ENCODE measurements around the gene LPCAT1.
"Not testable (repeated sequence)": the region's sequence is repeated elsewhere in the genome, so short reads cannot be mapped to it uniquely, and the experiment has no call there.

Gene LPCAT1

DNA sequence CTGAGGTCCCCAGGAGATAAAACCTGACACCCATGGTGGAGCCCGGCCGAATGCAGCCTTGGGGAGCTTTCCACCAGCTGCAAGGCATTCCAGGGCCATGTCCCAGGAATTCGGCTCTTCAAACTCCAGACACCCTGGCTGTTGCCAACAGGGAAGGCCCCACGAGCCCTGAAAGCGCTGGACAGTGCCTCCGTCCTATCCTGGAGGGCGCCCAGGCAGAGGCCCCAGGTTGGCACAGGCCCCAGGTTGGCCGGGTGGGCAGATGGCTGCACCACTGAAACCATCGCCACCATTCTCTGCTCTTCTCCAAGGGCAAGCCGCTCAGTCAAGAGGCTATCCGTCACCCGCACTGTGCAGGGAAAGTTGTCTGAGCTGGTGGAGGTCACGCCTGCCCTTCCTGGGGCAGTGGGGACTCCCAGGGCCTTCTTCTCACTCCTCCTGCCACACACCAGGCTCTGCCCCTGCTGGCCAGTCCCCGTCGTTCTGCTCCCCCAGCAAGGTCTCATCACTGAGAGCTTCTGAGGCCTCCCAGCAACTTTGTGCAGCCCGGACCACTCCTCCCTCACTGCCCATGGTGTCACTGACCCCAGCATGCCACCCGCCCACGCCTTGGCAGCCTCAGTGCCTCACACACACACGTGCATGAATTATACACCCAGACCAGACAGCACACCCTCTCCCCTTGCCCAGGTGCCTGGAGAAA lies 99.7 kb downstream of the LPCAT1 start:
- DNase-seq: no peak

DNA sequence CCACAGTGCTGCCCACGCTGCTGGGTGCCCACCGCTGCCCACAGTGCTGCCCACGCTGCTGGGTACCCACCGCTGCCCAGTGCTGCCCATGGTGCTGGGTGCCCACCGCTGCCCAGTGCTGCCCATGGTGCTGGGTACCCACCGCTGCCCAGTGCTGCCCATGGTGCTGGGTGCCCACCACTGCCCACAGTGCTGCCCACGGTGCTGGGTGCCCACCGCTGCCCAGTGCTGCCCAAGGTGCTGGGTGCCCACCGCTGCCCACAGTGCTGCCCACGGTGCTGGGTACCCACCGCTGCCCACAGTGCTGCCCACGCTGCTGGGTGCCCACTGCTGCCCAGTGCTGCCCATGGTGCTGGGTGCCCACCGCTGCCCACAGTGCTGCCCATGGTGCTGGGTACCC lies 101.2 kb downstream of the LPCAT1 start:
- not testable (repeated sequence) for DNase-seq

DNA sequence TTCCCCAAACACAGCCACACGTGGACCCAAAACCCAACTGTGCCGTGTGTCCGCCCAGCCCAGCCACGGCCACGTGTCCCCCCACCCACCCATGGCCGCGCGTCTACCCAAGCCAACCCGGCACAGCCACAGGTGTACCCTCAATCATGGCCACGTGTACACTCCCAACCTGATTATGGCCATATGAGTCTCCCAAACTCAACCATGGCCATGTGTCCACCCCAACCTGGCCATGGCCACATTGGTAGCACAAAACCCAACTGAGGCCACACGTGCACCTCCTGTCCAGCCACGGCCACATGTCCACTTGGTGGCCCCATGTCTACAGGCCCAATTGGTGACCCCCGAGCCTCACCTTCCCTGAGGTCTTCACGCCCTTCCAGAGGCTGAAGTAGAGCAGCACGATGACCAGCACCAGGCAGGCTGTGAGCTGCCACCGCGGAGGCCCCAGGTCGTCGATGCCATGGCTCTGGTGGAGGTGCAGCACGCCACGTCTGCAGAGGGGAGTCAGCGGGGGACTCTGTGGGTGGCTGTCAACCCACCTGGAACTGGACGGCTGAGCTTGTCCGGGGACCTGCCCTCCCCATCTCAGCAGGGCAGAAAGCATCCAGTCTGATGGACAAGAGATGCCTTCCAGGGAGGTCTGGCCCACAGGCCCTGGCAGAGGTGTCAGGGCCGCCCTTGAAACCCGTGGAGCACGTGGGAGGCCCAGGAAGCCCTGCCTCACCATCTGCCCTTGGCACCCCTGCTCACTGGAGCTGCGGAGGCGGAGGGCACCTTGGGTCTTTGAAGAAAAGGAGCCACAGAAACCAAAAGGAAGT lies 102.0 kb downstream of the LPCAT1 start:
- DNase-seq: no peak

DNA sequence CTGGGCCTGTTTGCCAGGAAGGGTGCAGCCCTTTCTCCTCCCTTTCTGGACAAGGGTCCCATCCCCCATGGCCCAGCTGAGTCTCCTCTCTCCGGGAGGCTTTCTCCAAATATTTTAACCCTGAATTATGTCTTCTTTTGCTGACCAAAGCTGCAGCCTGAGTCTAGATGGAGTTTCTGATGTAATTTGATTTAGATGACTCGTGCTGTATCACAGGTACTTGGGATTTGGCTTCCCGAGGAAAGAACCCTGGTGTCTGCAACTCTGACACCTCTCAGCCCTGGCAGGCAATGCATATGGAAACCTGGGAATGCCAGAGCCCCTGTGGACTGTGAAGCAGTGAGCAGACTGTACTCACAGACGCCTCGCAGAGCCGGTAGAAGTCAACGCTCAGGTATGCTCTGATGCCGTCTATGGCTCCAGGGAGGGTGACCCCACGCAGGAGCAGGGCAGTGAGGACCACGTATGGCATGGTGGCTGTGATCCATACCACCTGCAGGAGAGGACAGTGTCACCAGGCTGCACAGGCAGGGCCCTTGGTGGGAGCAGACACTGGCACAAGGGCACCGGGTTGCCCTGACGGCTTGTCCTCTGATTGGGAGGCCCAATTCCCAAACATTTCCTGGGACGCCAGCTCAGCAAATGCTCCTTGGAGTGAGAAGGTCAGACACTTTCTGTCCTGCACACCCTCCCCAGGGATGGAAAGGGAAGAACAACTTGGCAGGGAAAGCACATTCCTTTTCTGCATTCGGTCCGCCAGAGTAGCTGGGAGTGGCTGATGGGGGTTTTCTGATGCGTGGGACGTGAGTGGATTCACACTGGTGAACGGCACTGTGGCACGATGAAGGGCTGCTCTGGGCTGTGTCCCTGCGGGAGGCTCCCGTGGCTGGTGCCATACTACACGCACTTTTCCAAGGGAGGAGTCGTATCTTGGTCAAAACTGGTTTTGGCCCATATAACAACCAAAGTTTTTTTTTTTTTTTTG lies 103.3 kb downstream of the LPCAT1 start:
- DNase-seq: no peak

DNA sequence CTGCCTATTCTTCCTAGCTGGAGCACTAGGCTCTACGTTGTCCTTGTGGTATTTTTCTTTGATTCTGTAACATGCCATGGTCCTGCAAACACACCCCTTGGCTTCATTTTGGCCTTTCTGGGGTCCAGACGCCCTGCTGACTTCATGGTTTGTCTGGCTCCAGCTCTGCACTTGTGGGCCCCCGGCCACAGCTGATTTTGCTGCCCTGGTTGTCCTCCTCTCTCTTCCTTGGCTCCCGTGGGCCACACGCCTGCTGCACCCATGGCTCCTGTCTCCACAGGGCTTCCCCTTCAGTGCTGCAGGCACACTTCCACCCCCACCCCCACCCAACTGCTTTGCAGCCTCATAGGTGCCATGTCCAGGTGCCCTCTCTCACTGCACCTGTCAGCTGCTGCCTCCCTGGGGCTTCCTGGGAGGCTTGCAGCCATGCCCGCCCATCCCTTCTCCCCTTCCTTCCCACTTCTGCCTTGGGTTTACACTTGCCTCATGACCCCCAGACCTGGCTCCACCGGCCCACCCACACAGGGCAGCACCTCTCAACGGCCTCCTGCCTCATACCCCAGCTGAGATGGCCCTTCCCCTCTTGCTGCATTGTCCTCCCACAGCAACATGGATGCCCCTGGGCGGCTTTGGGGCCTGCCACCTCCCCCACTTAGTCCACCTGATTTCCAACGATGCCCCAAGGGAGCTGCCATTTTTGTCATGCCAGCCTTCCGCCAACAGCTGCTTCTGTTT lies 104.1 kb downstream of the LPCAT1 start:
- DNase-seq: no peak

DNA sequence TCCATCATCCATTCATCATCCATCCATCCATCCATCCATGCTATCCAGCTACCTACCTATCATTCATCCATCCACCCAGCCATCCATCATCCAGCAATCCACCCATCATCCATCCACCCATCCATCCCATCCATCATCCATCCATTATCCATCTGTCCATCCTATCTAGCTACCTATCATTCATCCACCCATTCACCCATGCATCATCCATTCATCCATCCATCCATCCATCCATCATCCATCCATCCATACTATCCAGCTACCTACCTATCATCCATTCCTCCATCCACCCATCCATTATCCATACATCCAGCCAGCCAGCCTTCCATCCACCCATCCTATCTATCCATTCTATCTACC lies 104.9 kb downstream of the LPCAT1 start:
- no peak for DNase-seq

DNA sequence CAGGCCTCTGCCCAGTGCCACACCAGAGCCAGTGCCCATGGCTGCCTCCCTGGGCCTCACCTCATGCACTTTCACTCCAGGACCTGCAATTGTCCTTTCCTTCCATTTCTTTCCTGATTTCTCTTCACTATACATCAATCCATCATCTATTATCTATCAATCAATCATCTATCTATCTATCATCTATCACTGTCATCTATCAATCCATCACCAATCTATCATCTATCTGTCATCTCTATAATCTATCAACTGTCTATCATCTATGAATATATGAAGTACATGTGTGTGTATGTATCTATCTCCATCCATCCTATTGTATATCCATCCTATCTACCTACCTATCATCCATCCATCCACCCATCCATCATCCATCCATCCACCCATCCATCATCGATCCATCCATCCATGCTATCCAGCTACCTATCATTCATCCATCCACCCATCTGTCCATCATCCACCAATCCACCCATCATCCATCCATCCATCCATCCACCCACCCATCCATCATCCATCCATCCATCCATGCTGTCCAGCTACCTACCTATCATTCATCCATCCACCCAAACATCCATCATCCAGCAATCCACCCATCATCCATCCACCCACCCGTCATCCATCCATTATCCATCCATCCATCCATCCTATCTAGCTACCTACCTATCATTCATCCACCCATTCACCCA lies 105.4 kb downstream of the LPCAT1 start:
- no peak for DNase-seq

DNA sequence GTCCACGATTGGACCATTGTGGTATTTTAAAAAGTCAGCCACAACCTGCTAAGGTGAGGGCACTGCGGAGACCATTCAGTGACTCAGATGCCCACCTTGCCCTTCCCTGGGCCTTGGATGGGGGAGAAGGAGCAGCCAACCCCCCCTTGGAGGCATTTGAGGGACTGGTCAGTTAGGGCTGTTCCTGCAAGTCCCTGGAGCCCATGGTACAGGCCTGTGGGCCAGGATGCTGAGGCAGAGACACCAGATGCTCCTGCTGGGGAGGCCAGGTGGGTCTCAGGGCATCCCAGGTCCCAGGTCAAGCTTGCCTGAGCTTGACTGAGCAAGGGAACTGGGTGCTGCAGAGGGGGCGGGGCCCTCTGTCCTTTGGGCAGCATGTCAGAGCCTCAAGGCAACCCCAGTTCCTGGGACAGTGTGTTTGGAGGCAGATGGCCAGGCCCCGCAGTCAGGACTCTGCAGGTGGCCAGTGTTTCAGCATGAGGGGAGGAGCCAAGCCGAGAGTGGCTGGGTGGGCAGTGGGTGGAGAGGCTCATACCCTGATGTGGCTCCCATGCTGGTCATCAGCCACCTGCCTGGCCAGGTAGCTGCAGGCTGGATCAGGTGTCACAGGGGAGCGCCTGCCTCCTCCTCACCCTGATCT lies 106.1 kb downstream of the LPCAT1 start:
- DNase-seq: no peak

DNA sequence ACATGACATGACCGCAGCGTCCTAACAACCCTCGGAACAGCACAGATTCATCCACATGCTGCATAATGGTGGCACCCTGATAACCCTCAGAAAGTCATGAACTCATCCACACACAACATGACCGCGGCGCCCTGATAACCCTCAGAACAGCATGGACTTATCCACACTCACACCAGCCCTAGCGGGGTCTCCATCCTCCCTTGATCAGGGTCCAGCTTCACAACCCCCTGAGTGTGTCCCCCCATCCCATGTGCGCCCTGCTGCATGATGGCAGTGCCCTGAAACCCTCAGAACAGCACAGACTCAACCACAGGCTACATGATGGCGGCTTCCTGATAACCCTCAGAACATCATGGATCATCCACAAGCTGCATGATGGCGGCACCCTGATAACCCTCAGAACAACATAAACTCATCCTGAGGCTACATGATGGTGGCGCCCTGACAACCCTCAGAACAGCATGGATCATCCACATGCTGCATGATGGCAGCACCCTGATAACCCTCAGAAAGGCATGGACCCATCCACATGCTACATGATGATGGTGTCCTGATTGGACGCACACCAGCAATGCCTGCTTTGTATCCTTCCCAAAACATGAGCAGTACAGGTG lies 106.8 kb downstream of the LPCAT1 start:
- no peak for DNase-seq

DNA sequence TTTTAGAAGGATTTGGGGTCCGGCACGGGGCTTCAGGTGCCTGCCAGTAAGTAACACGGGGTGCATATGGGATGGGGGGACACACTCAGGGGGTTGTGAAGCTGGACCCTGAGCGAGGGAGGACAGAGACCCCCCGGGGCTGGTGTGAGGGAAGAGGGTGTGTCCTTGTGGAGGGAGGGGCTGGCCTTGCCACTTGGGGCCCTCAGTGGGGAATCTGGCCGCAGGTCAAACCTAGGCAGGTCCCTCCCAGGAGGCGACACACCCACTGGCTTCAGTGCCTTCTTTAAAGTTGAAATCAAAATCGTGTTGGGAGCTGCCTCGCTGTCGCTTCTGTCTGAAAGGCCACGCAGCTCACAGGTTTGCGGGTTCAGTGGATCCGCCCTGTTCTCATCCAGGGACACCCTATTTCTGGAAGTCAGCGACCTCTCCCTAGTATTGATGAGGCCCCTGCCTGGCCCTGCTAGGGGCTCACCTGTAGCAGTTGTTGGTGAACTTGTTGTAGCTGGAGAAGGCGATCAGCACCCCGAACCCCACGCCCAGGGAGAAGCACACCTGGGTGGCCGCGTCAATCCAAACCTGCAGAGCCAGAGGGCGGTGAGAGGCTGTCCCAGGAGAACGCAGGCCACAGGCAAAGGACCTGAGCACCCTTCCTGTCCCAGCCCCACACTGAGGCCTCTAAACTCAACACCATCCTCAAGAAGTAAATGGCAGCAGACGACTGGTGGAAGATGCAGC lies 108.0 kb downstream of the LPCAT1 start:
- no peak for DNase-seq

DNA sequence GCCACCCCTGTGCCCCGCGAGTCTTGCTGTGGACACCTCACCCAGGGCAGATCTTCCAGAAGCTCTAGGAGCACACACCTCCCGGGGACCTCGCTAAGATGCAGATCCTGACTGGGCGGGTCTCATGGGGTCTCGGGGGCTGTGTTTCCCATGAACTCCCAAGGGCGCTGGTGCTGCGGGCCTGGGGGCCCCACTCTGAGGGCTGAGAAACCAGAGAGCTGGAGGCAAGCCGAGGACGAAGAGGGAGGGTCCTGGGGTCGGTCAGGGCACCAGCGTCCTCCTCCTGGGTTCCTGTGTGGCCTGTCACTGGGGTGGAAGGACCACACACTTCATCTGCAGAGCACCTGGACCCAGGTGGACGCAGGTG lies 108.7 kb downstream of the LPCAT1 start:
- no peak for DNase-seq

DNA sequence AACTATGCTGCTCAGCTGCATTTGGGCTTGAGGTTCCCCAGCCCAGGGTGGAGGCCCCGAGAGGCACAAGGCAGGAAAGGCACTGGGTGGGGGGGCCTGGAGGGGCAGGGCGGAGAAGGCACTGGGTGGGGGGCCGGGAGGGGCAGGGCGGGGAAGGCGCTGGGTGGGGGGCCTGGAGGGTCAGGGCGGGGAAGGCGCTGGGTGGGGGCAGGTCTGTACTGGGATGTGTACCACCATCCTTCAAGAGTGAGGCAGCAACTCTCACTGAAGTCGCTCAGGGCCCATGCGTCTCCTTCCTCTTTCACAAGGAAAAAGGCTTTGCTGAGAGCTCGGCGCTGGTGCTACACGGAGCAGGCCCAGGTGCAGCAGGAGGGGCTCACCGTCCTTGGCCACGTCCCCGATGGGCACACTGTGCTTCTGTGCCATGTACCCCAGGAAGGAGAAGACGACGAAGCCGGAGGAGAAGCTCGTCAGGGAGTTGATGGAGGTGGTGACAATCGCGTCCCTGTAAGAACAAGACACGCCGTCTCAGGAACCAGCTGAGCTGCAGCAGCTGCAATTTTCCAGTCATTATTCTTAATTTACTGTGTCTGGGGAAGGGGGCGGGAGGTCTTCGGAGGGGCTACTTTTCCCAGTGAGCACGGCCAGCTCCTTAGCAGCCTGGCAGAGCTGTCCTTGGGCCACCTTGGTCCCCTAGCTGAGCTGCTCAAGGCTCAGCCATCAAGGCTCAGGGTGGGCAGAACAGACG lies 109.3 kb downstream of the LPCAT1 start:
- DNase-seq: no peak

DNA sequence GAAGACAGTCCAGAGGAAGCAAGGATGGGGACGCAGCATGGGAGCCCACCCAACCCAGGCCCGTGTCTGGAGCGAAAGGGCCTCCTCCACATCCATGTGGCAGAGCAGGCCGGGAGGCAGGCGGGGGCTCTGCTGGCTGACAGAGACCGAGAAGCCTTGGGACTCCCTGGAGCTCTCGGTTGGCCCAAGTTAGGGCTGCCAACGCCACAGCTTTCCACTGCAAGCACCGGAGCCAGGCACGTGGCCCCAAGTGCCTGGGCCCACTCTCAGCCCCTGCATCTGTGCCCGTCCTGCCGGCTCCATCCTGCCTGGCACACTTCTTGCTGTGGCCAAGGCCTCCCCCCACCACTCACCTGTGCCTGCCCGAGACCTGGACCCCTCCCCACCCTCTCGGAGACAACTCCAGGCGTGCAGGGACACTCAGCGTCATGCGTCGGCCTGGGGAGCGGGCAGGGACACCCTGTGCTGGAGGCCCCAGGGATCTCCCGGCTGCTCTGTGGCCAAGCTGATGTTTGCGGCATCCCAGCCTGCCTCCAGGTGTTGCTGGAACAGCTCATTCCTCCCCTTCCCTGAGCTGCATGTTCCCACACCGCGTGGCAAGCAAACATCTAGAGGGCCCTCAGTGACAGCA lies 110.0 kb downstream of the LPCAT1 start:
- DNase-seq: no peak

DNA sequence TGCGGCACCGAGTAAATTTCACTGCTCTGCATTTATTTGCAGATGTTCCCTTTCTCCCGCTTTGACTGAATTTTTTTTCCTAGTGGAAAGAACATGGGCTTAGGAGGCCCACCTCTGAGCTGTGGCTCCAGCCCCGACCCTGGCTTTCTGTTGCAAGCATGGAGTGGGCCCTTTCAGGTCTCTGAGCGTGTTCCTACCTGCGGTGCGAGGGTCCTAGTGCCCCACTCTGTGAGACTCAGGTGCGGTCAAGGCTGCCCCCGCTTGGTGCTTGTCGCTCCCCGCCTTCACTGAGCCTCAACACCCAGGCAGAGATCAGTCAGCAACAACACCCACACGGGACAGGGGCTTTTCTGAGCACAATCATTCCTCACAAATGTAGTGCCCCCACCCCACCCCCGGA lies 110.5 kb downstream of the LPCAT1 start:
- DNase-seq: no peak

DNA sequence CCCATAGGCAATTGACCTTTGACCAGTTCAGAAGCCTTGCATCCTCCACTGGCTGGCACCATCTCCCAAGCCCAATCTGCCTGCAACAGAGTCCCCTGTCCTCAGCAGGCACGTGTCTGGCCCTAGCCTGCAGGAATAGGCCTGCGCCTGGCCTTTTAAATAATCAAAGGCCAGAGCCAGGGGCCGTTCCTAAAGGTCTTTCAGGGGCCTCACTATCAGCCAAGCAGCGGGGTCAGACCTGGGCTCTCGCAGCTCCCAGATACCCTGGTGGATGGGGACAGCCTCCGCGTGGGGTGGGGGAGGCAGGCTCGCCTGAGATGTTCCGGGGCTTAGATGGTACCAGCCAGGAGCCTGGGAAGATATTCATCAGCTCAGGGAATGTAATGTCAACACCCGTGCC lies 111.1 kb downstream of the LPCAT1 start:
- DNase-seq: no peak

DNA sequence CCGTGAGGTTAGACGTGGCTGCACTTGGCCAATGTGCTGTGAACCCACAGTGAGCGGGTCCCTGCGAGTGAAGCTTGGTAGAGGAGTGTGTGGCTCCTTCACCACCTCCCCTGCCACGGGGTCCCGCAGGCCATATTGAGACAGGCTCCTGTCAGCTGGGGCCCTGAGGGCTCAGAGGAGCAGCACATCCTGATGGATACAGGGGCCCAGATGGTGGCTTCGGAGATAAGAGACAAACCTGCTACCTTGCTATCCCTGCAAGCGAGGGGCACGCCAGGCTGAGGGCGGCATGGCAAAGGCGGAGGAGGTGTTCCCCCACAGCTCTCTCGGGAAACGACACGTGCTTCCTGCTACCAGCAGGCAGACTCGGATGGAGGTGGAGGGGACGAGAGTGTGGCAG lies 111.6 kb downstream of the LPCAT1 start:
- DNase-seq: no peak

All from right kidney (tissue), 1 donor.